HG03575 (cell line): ENCODE data around the gene BAIAP2.
"Not testable (repeated sequence)": the region's sequence is repeated elsewhere in the genome, so short reads cannot be mapped to it uniquely, and the experiment has no call there.

Experiments
- ATAC-seq: cut with Tn5 transposase; IDR thresholded peaks from one replicate; pipeline ENCODE4 v1.9.1; 2021; ENCODE audit not compliant: unreplicated experiment, insufficient number of reproducible peaks, low FRiP score; ENCODE audit errors: extremely low read depth

BAIAP2 gene

DNA sequence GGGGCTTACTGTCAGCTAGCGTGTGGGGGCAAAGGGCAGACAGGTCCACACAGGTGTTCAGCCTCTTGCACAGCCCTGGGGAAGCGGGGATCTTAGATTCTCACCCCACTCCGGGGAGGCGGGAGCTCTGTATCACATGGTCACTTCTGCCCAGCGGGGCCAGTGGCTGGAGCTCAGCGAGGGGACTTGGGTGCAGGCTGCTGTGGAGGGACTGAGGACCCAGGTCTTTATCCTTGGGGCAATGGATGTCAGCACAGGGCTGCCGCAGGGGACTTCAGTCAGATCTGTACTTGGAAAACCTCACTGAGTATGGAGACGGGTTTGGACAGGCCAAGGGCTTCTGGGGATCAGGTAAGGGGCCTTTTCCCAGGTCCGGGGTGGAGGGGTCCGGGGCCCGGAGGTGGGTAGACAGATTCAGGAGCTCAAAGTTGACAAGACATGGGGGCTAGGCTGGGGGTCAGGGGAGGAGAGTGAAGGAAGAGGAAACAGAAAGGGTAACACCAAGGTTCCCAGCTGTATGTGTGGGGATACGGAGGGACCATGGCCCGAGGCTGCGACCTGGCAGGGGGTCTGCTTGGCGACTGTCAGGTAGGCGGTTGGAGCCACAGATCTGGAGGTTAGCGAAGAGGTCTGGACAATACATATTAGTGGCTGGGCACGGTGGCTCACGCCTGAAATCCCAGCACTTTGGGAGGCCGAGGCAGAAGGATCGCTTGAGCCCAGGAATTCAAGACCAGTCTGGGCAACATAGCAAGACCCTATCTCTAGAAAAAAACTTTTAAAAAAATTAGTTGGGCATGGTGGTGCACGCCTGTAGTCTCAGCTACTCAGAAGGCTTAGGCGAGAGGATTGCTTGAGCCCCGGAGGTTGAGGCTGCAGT lies 15.1 kb upstream of the BAIAP2 start:
- ATAC-seq, result no peak

DNA sequence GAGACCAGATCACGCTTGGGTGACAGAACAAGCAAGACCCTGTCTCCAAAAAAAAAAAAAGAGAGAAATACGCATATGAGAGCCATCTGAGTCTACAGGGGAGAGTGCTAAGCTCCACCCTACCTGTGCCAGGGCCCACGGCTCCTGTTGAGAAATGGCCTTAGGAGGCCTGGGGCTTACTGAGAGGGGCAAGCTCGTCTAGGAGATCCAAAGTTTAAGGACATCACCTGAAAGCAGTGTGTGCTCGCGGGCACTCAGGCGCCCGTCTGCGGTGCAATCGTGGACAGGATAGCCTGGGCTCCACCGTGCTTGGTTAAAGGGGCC lies 14.5 kb upstream of the BAIAP2 start:
- ATAC-seq, result no peak

DNA sequence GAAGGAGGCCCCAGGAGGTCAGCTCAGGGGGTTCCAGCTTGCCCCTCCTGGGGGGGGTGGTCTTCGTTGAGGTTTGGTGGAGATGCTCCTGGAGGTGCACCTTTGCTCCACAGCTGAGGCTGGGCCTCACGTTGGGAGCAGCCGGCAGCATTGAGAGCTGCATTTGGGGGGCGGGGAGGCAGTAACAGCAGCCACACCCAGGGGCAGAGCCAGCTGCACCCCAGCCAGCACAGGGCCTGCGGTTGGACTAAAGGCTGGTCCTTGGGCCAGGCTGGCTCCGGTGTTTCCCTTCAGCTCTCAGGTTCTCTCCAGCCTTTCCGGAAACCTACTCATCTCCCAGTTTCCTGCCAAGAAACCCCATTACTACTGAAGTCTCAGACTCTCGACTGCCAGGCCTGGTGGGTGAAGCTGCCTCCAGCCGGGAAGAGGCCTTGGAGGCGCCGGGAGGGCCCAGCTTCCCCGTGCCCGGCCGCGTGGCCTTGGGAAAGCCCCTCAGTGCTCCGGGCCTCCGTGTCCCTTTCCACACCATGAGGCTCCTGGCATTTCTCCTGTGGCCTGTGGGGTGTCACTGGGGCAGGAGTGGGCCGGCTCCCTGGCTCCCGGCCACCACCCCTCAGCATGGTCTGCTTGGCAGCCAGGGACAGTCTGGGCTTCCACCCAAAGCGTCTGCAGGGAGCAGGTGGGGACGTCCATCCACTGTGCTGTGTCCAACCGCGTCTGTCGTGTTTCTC lies 14.0 kb upstream of the BAIAP2 start:
- ATAC-seq, result no peak

DNA sequence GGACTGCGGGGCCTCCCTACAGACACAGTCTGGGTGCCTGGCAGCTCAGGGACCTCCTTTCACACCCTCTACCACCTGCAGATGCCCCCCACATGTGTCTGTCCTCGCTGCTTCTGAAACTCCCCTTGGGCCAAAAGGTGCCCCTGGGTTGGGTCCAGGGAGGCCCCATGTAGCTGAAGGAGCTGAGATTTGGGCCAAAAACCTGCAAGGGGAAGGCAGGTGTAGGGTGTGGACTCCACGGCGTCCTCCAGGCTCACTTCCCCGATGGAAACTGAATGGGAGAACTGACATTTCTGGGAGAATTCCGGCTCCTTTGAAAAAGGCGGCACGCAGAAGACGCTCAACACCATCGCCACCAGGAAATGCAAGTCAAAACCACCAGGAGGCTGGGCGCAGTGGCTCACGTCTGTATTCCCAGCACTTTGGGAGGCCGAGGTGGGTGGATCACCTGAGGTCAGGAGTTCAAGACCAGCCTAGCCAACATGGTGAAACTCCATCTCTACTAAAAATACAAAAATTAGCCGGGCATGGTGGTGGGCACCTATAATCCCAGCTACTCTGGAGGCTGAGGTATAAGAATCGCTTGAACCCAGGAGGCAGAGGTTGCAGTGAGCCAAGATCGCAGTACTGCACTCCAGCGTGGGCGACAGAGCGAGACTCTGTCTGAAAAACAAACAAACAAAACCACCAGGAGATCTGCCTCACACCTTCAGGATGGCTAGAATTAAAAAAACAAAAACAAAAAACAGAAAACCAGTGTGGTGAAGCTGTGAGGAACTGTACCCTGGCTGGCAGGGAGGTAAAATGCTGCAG lies 13.2 kb upstream of the BAIAP2 start:
- ATAC-seq, result no peak

DNA sequence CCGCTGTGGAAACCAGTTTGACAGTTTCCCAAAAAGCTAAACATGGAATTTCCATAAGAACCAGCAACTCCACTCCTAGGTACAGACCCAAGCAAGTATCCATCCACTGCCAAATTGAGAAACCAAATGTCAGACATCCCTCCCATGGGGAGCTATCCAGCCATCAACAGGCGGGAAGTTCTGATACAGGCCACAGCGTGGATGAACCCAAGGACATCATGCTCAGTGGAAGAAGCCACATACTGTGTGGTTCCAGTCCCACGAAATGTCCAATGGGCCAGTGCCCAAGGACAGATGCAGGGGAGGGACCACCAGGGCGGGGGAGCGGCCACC lies 12.6 kb upstream of the BAIAP2 start:
- ATAC-seq, result no peak

DNA sequence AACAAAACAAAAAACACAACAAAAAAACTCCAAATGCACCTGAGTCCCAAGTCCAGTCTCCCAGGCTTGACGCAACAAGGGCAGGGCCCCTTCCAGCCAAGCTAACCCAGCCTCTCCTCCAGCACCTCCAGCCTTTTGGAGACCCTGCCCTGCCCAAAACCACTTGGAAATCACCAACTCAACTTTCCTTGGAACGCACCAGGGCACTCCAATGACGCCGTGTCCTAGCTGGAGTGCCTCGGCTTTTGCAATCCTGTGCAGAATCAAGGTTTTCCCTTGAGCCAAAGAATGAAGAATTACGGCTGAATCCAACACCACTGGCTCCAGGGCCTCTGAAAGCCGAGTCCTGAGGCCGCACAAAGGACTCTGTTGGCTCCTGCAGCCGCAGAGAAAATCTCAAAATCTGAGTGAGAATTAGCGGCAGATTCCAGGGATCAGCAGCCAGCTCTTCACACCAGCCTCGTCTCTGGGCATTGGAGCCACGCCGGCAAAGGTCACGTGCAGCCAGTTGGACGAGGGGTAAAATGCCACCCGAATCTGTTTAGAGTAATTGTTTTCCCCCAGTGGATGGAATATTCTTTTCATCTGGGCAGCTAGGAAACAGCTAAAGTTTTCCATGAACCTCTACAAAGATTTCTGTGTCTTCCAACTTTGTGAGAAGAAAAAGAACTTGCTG lies 9.7 kb upstream of the BAIAP2 start:
- no peak for ATAC-seq

DNA sequence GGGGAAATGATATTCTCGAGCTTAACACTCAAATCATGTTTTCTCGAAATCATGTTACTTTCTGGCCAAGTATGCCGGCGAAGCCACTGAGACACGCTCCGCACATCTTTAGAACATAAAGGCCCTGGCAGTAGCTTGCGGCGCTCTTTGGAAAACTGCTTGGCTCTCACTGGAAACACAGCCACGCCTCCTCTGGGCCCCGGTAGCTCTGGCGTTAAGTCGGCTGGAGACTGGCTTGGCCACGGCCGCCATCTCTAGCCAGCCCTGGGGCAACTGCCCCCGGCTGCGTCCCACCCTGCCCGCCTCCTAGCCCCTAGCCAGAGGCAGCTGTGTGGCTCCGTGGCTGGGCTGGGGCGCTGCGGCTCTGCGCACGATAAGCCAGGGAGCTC lies 9.2 kb upstream of the BAIAP2 start:
- no peak for ATAC-seq

DNA sequence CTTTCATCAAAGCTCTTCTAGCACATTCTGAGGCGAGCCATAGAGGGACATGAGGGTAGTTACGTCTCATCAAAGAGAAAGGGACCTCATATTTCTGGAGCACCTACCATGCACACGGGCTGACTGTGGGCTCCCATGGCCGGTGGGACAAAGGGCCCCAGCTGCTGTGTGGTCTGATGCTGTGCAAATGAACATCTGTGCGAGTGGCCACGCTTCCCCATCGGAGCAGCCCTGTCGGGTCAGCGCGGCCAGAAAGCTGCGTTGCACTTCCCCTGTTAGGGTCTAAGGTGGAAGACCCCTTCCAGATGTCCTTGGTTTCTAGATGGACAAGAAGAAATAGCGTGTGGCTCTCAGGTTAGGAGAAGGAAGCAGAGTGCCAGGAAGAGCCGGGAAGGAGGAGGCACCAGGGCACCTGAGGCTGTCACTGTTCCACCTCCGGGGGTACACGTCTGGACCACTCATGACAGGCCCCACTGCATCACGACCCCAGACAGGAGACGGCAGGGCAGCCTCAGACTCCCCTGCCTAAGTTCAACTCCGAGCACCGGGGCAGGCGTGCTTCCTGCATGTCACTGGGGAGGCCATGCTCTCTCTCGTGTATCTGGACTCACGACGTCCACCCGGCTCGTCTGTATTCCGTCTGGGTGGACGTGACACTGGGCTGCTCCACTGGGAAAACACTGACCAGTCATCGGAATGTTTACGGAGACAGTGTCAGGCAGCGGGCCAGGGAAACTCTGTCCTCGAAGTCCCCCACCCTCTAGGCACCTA lies 8.5 kb upstream of the BAIAP2 start:
- no peak for ATAC-seq

DNA sequence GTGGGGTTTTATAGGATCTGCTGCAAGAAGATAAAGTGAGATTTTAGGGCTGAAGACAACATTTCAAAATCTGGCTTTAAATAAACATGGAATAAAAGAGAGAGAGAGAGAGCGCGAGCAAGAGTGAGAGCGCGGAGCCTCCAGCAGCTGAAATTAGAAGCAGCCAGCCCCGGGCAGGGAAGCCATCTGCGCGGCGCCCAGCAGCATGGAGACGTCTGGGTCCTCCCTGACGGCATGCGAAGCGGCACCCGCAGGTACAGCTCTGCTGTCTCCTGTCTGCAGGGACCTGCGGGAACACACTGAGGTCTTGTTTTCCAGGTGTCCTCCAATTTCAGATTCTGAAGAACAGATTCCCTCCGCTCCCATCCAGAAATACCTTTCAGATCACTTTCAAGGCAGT lies 7.9 kb upstream of the BAIAP2 start:
- no peak for ATAC-seq

DNA sequence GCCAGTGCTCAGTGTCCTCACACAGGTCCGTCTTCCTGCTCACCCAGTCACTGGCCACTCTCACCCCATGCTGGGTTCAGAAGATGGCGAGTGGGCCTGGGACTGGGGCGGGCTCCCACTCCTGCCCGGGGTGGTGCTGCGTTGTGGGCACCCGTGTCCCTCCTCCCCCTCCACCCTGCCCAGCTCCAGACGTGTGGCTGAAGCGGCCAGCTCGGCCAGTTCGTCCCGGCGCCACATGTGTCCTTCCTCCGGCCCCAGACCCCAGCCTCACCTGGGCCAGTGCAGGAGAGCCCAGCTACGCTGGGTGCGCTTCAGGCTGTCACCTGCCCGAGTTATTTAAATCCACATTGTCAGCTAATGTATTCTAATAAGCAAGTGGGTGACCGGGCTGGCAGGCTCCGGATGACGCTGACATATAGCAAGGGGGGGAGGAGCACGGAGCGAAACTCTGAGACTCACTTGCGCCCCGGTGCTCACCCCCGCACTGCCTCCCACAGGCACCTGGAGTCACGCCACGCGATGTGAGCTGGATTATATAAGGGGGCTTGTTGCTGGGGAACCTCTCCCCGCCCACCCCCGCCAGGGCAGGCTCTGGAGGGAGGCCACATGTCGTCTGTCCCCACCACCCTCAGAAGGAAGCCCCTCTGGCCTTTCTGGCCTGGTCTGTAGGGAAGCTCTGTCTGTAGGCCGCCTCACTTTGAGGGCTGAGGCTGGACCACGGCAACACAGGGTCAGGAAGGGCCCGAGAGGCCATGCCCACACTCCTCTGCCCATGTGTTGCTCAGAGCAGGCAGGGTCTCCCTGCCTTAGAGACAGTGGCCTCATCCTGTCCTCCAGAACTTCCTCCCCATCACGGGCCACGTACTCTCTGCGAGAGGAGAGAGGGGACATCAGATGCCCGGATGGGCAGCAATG lies 7.1 kb upstream of the BAIAP2 start:
- no peak for ATAC-seq

DNA sequence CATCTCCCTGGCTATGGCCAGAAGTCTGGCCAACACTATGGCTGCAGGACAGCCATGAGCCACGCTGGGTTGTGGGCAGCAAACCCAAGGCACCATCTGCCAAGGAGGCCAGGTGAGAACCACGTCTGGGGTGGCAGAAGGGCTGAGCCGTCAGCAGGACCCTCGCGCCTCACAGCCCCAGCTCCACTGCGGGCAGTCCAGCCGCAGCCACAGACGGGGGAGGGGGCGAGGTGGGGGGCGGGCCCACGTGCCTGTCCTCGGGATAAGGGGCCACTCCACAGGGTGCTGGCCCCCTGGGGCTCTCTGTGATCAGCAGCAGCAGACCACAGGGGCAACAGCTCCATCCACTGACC lies 6.5 kb upstream of the BAIAP2 start:
- ATAC-seq, result no peak

DNA sequence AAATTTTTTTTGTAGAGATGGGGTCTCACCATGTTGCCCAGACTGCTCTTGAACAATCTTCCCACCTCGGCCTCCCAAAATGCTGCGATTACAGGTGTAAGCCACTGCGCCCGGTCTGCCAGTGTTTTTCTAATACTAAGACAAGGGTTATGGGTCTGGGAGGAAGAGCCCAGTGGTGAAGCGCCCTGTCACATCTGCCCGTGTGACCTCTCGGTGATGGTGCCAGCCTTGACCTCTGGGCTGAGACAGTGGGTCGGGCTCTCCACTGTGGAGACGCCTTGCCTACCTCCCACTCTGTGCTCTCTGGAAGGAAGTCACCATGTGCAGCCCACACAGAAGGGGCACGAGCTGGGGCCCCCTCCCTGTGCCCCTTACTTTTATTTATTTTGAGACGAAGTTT lies 5.1 kb upstream of the BAIAP2 start:
- ATAC-seq, result no peak

DNA sequence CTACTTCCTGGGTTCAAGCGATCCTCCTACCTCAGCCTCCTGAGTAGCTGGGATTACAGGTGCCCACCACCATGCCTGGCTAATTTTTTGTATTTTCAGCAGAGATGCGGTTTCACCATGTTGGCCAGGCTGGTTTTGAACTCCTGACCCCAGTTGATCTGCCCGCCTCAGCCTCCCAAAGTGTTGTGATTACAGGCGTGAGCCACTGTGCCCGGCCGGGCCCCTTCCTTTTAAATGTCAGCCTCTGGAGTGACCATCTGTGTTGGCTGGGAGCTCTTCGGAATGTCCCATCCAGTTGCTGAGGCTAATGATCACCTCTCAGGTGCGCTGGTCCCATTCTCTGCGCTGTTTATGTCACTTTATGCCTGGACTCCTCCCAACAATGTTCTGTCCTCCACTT lies 4.6 kb upstream of the BAIAP2 start:
- not testable (repeated sequence) for ATAC-seq

DNA sequence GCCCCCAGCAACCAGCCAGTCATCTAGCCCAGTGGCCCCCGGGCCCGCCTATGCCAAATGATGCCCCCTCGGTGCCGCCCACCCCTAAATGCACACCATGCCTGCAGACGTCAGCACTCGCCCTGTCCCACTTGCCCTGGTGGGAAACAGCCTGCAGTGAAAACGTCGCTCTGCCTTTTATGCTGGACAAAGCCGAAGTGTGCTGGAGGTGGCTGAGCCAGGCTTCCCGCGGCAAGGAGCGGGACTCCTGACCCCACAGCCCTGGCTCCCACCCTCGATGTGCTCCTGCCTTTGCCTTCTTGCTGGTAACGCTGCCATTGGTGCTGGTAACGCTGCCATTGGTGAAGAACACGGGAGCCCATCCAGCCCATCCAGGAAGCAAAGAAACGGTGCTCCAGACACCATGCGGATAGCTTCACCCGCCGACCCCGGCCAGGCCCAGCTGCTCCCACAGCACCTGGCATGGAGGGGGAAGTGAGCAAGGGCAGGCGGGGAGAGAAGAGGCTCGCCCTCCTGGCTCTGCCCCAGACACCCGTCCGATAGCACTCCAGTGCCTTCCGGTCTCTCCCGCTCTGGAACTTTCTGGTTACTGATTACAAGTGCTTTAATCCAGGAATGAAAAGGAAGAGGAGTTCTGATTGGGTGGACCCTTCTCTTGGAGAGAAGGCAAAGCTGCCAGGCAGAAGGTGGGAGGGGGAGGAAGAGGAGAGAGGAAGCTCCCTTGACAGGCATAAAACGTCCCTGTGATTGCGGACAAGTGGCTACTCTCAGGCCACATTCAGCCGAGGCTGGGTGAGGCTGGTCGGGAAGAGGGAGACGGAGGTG lies 4.0 kb upstream of the BAIAP2 start:
- ATAC-seq, result no peak

DNA sequence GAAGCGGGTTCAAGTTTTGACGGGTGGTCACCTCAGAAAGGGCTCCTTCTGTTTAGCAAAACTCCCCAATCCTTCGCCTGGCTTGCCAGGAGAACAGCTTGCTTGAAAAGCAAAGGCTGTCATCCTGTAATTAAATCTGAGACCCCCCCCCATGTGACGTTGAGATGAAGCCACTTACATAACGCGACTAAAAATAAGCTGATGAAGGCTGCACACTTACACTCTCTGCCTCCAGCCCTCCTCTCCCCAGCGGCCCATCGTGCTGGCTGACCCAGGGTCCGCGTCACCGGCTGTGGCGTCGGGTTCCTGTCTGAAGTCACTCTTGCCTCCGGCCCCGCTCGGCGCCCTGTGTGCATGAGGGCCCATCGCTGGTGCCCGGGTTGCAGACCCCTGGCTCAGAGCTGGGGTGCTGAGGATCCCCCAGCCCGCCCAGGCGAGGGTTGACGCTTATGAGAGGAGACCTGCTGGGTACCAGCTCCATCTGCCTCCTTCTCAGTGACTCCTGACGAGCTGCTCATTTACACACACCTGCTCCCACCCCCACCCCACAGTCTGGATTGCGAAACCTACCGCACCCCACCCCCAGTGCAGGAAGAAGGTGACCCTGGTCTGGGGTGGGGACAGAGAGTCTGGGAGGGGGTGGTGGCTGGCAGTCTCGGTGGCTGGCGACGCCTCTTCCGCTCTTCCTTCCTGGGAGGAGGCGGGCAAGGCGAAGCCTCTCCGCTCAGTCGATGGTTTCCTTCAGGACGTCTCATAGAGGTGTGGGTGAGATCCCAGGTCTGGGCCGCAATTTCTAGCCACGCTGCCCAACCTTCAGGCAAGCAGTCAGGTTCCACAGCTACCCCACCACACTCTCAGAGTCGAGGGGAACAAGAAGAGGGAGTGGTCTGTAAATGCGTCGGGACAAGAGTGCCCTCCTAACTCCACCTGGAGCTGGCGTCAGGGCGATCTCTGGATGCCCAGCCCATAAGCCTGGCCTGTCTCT lies 3.1 kb upstream of the BAIAP2 start:
- ATAC-seq, result no peak
